Activated B cell treated with CpG ODN at 0.5 μM for 24 hours (primary cell): ENCODE measurements around the gene ZBTB33. TPM values are rescaled to one million over a fixed set of nuclear protein-coding genes. Genes with fewer than 3 reads are reported as not detected.

Experiments used
- ATAC-seq: fragments of 200-7000 bp; cut with Tn5 transposase; one replicate; pipeline ENCODE4 v1.10.0; 2021; ENCODE audit warnings: low read depth, mild to moderate bottlenecking, moderate library complexity
- CTCF ChIA-PET: fragments of 350-600 bp; sonication (Branson Sonifier 250); formaldehyde crosslinking; loops from one replicate; lab custom pipeline; 2021; ENCODE audit warnings: antibody characterized with exemption; lab: Charles Lee
- POLR2A ChIA-PET: fragments of 350-600 bp; sonication (Branson Sonifier 250); formaldehyde crosslinking; loops from one replicate; lab custom pipeline; 2021; ENCODE audit warnings: antibody characterized with exemption; lab: Charles Lee
- DNase-seq: peaks from one replicate; pipeline ENCODE4 v3.0.0; 2022
- H3K27ac Mint-ChIP-seq: one replicate; pipeline ENCODE4 v1.8.0; 2020; ENCODE audit warnings: mixed read lengths
- H3K27me3 Mint-ChIP-seq: one replicate; pipeline ENCODE4 v1.8.0; 2021; ENCODE audit warnings: mixed read lengths
- H3K36me3 Mint-ChIP-seq: one replicate; pipeline ENCODE4 v1.8.0; 2021; ENCODE audit warnings: low read depth, mixed read lengths
- H3K4me1 Mint-ChIP-seq: one replicate; pipeline ENCODE4 v1.8.0; 2021; ENCODE audit warnings: mixed read lengths
- H3K4me3 Mint-ChIP-seq: one replicate; pipeline ENCODE4 v1.8.0; 2020; ENCODE audit warnings: mild to moderate bottlenecking, mixed read lengths
- H3K9me3 Mint-ChIP-seq: one replicate; pipeline ENCODE4 v1.8.0; 2020; ENCODE audit warnings: mixed read lengths
- intact Hi-C: fragments of 100-400 bp; cut with micrococcal nuclease; formaldehyde crosslinking; loops from one replicate; pipeline ENCODE4 v1.15.1; 2024
- total RNA-seq: library from RNA; stranded (reverse); gene quantifications from 2 replicates; pipeline ENCODE4 v1.2.3, GENCODE V29; 2022
- TF ChIP-seq, protein P1 (sequence below): fragments of 200-600 bp; IDR thresholded peaks from one replicate; pipeline ENCODE4 v1.8.0; 2022; ENCODE audit warnings: antibody characterized with exemption, mild to moderate bottlenecking

The ZBTB33 gene
- total RNA-seq, 1 donor from 2014 or later, result 17.4 TPM

DNA sequence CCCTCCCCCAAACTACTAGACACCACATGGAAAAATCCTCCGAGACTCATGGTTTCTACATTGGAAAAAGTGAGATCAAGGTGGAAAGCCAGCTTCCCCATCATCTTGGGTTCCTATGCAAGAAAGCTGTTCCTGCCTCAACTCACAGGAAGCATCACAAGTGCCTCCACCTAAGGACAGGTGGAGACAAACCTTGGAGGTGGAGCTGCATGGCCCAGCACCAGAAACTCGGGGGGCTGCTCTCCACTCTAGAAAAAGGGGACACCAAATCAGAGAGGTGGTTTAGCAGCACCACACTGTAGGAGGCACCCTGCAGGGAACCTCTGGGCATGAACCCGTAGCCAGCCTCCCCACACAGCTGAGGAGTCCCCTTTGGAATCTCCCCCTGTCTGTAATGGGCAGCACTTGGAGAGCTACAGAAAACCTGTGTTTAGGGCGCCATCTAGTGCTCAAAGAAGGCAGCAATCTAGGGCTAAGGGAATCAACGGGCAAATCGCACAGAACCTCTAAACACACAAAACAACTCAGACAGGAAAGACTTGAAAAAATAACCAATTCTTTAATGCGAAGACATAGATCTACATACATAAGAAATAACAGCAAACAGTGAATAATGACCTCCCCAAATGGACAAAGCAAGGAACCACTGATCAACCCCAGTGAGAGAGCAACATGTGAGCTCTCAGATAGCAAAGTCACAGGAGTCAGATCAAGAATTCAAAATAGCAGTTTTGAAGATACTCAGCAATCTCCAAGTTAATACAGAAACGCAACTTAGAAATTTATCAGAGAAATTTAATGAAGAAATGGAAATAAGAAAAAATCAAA, 37.0 kb upstream of the ZBTB33 start:
- Mint-ChIP-seq H3K27me3 (no peaks in the 10 kb centered on the region), H3K36me3 (peaks cover 4% of the 10 kb centered on the region), H3K9me3 (no peaks in the 10 kb centered on the region), H3K4me3 (no peak overlapping the region), H3K4me1 (peaks cover 3% of the 10 kb centered on the region), H3K27ac (no peak overlapping the region)
- DNase-seq, result no peak
- TF ChIP-seq, protein P1, sequence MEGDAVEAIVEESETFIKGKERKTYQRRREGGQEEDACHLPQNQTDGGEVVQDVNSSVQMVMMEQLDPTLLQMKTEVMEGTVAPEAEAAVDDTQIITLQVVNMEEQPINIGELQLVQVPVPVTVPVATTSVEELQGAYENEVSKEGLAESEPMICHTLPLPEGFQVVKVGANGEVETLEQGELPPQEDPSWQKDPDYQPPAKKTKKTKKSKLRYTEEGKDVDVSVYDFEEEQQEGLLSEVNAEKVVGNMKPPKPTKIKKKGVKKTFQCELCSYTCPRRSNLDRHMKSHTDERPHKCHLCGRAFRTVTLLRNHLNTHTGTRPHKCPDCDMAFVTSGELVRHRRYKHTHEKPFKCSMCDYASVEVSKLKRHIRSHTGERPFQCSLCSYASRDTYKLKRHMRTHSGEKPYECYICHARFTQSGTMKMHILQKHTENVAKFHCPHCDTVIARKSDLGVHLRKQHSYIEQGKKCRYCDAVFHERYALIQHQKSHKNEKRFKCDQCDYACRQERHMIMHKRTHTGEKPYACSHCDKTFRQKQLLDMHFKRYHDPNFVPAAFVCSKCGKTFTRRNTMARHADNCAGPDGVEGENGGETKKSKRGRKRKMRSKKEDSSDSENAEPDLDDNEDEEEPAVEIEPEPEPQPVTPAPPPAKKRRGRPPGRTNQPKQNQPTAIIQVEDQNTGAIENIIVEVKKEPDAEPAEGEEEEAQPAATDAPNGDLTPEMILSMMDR, result no peak
- ChIA-PET POLR2A (no interaction called here), CTCF (interaction anchor here (0.7 to 2.7 kb wide), 9 partner anchors 10 to 864 kb away, joined by 3 to 27 read pairs (median 5); no protein-coding TSS in a partner anchor)
- ATAC-seq, result peak; percentile 69
- intact Hi-C loops, result loop anchor here (1.0 kb wide), 1 partner anchor 232 kb away; no protein-coding TSS in a partner anchor

DNA sequence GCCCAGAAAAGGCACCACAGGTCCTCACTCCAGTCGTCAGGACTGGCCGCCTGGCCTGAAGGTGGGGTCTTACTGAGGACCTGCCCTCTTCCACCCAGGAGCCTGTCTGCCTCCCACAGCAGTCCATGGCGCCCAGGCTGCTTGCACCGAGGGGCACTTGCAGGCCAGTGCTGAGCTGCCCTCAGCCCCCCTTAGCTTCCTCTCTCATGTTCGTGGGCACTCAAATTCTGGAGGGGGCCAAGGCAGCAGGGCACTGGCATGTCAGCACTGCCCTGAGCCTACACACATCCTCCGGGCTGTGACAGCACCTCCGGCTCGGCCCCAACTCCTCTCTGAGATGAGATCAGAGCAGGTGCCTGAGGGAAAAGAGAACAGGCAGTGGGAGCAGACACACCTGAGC, 27.2 kb upstream of the ZBTB33 start:
- Mint-ChIP-seq H3K9me3 (no peaks in the 10 kb centered on the region), H3K4me1 (no peaks in the 10 kb centered on the region), H3K27ac (no peak overlapping the region), H3K4me3 (no peak overlapping the region), H3K27me3 (no peaks in the 10 kb centered on the region), H3K36me3 (peaks cover 20% of the 10 kb centered on the region)
- CTCF ChIA-PET, result interaction anchor here (2.3 kb wide), 1 partner anchor 10 kb away, joined by 9 read pairs; no protein-coding TSS in a partner anchor
- intact Hi-C loops, result no loop called here
- TF ChIP-seq, protein P1, result no peak
- DNase-seq (no peak), ATAC-seq (no peak)
- POLR2A ChIA-PET, result no interaction called here

GRCh38 chrX:120224388-120224787, 26.2 kb upstream of the ZBTB33 start:
- TF ChIP-seq, protein P1, result no peak
- Mint-ChIP-seq H3K36me3 (peaks cover 15% of the 10 kb centered on the region), H3K4me1 (no peaks in the 10 kb centered on the region), H3K27me3 (no peaks in the 10 kb centered on the region), H3K9me3 (no peaks in the 10 kb centered on the region), H3K4me3 (no peak overlapping the region), H3K27ac (no peak overlapping the region)
- CTCF ChIA-PET, result interaction anchor here (2.3 kb wide), 1 partner anchor 11 kb away, joined by 9 read pairs; no protein-coding TSS in a partner anchor
- DNase-seq (no peak), ATAC-seq (no peak)
- intact Hi-C loops, result no loop called here
- POLR2A ChIA-PET, result no interaction called here

GRCh38 chrX:120228187-120228908, 22.3 kb upstream of the ZBTB33 start:
- Mint-ChIP-seq H3K27ac (no peak overlapping the region), H3K27me3 (no peaks in the 10 kb centered on the region), H3K36me3 (peaks cover 4% of the 10 kb centered on the region), H3K9me3 (no peaks in the 10 kb centered on the region), H3K4me1 (no peaks in the 10 kb centered on the region), H3K4me3 (no peak overlapping the region)
- intact Hi-C loops, result no loop called here
- ChIA-PET POLR2A (no interaction called here), CTCF (no interaction called here)
- DNase-seq (no peak), ATAC-seq (no peak)
- TF ChIP-seq, protein P1, result no peak

- Mint-ChIP-seq H3K27me3 (no peaks in the 10 kb centered on the region), H3K27ac (no peak overlapping the region), H3K4me1 (no peaks in the 10 kb centered on the region), H3K36me3 (peaks cover 18% of the 10 kb centered on the region), H3K9me3 (no peaks in the 10 kb centered on the region), H3K4me3 (no peak overlapping the region)
- POLR2A ChIA-PET, result no interaction called here
- DNase-seq, result no peak
- ATAC-seq, result no peak
- CTCF ChIA-PET, result no interaction called here
- intact Hi-C loops, result no loop called here
- TF ChIP-seq, protein P1, result no peak
These were observed 15.3 kb upstream of the ZBTB33 start for GRCh38 chrX:120235284-120235683.
